ENCODE measurements around the gene EFCAB12. TPM values are rescaled to one million over a fixed set of nuclear protein-coding genes. Genes with fewer than 3 reads are reported as not detected.

Gene EFCAB12
- total RNA-seq, 4 donors from 2014 or later, result 0.08 to 0.47 TPM; not detected in 2

DNA sequence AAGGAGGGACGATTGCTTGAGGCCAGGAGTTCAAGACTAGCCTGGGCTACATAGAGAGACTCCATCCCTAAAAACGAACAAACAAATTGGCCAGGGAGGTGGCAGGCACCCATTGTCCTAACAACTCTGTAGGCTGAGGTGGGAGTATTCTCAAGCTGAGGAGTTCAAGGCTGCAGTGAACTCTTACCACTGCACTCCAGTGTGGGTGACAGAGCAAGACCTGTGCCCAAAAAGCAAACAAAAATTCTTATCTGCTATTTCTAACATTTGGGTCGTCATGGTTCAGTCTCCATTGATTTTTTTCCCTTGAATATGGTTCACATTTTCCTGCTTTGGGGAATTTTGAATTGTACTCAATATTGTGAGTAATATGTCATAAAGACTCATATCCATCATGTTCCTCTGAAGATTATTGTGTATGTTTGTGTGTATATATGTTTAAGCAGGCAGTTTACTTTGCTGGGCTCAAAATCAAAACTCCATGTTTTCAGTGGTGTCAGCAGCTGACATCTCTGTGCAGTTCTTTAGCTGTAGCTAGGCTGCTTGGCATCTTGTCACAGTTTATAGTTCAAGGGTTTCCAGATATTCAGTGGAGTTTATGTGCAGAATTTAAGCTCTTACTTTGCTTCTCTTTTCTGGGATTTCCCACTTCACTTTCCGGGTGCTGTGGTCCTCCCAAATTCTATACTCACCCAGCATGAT, 44.8 kb upstream of the EFCAB12 start:
- Histone ChIP-seq H3K36me3 (peaks cover 0 to 85% of the 10 kb centered on the region in 2 donors), H3K4me3 (no peak overlapping the region), H3K27me3 (no peaks in the 10 kb centered on the region), H3K4me1 (no peaks in the 10 kb centered on the region), H3K9me3 (no peaks in the 10 kb centered on the region), H3K27ac (no peak overlapping the region)
- no peak for ATAC-seq
- TF ChIP-seq, protein P1, sequence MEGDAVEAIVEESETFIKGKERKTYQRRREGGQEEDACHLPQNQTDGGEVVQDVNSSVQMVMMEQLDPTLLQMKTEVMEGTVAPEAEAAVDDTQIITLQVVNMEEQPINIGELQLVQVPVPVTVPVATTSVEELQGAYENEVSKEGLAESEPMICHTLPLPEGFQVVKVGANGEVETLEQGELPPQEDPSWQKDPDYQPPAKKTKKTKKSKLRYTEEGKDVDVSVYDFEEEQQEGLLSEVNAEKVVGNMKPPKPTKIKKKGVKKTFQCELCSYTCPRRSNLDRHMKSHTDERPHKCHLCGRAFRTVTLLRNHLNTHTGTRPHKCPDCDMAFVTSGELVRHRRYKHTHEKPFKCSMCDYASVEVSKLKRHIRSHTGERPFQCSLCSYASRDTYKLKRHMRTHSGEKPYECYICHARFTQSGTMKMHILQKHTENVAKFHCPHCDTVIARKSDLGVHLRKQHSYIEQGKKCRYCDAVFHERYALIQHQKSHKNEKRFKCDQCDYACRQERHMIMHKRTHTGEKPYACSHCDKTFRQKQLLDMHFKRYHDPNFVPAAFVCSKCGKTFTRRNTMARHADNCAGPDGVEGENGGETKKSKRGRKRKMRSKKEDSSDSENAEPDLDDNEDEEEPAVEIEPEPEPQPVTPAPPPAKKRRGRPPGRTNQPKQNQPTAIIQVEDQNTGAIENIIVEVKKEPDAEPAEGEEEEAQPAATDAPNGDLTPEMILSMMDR (IDR thresholded peaks at IDR 0.05), result no peak
- TF ChIP-seq POLR2A (IDR thresholded peaks at IDR 0.05), result no peak
- WGBS, 2 donors (ENCODE audit: low coverage in 1 of 2), result 71 to 72% methylated on average over 1 to 2 of the region's 4 CpGs

DNA sequence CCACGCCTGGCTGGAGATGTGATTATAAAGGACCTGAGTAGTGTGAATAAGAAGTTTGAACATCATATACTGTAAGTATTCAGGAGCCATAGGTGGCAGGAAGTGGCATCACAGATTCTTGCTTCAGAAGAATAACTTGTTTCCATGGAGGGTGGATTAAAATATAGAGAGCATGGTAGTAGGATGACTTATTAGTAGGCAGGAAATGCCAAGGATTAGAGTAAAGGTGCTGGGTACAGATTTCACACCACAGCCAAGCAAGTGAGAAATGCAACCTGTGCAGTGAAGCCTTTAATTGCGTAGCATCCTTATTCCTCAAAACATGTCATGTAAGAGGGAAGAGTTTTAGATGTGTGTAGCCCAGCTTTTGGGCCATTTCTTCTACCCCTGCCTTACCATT, 42.4 kb upstream of the EFCAB12 start:
- Histone ChIP-seq H3K36me3 (peaks cover 0 to 83% of the 10 kb centered on the region in 2 donors), H3K27ac (no peak overlapping the region), H3K4me1 (no peaks in the 10 kb centered on the region), H3K4me3 (no peak overlapping the region), H3K27me3 (no peaks in the 10 kb centered on the region), H3K9me3 (no peaks in the 10 kb centered on the region)
- no peak for ATAC-seq
- 100% methylated on average over 1 to 2 of the region's 2 CpGs for WGBS, 2 donors (ENCODE audit: low coverage in 1 of 2)
- TF ChIP-seq EP300 (IDR thresholded peaks at IDR 0.05) (no peak), POLR2A (IDR thresholded peaks at IDR 0.05) (no peak), POLR2AphosphoS5 (IDR thresholded peaks at IDR 0.05) (no peak)
- TF ChIP-seq, protein P1 (IDR thresholded peaks at IDR 0.05), result no peak

DNA sequence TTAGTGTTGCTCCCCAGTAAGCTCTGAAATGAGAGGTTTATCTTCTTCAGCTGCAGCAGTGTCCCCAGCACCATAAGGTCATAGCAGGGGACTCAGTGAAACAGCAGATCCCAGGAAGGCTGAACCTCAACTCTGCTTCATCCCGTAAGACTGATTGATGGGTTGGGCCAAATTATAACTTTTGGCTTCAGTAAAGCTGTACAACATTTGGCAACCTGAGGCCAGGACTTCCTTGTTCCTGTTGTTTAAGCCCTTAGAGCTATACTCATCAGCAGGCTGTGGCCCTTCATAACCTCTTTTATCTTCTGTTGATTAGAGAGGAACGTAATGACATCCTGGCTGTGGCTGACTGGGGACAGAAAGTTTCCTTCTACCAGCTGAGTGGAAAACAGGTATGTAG, 40.6 kb upstream of the EFCAB12 start:
- Histone ChIP-seq H3K4me1 (no peaks in the 10 kb centered on the region), H3K27ac (no peak overlapping the region), H3K4me3 (no peak overlapping the region), H3K27me3 (no peaks in the 10 kb centered on the region), H3K36me3 (peaks cover 0 to 85% of the 10 kb centered on the region in 2 donors), H3K9me3 (no peaks in the 10 kb centered on the region)
- TF ChIP-seq POLR2AphosphoS5 (IDR thresholded peaks at IDR 0.05), result no peak
- TF ChIP-seq, protein P1 (IDR thresholded peaks at IDR 0.05), result no peak
- no peak for TF ChIP-seq POLR2A (IDR thresholded peaks at IDR 0.05)
- TF ChIP-seq EP300 (IDR thresholded peaks at IDR 0.05), result no peak
- WGBS, 2 donors (ENCODE audit: low coverage in 1 of 2), result 56% methylated on average over 2 of the region's 2 CpGs; no CpG with 5 or more reads in 1 of the 2 donors
- peak; percentile 46 for ATAC-seq

DNA sequence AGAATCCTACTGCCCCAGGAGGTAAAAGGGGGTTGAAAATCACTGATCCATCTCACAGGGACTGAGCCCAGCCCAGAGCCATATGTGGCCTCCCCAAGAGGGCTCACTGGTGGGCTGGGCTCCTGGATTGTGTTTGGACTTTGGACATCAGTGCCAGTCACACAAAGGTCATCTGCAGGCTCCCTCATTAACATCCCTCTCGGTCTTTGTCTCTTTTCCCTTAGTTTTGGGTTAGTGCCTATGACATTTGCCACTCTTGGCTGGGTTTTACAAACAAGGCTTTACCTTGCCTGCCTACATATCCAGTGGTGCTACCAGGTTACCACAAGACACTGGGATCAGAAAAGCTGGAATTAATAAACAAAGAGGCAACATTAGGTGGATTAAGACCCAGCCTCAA, 39.5 kb upstream of the EFCAB12 start:
- no peaks in the 10 kb centered on the region for H3K27me3 ChIP-seq
- H3K4me3 ChIP-seq, result no peak overlapping the region
- peaks cover 0 to 83% of the 10 kb centered on the region in 2 donors for H3K36me3 ChIP-seq
- H3K27ac ChIP-seq, result no peak overlapping the region
- TF ChIP-seq POLR2AphosphoS5 (IDR thresholded peaks at IDR 0.05), result no peak
- TF ChIP-seq EP300 (IDR thresholded peaks at IDR 0.05), result no peak
- TF ChIP-seq, protein P1 (IDR thresholded peaks at IDR 0.05), result no peak
- no peak for TF ChIP-seq POLR2A (IDR thresholded peaks at IDR 0.05)
- H3K9me3 ChIP-seq, result no peaks in the 10 kb centered on the region
- WGBS, 2 donors (ENCODE audit: low coverage in 1 of 2), result no CpG with 5 or more reads among the region's 1 CpG
- H3K4me1 ChIP-seq, result no peaks in the 10 kb centered on the region
- no peak for ATAC-seq

DNA sequence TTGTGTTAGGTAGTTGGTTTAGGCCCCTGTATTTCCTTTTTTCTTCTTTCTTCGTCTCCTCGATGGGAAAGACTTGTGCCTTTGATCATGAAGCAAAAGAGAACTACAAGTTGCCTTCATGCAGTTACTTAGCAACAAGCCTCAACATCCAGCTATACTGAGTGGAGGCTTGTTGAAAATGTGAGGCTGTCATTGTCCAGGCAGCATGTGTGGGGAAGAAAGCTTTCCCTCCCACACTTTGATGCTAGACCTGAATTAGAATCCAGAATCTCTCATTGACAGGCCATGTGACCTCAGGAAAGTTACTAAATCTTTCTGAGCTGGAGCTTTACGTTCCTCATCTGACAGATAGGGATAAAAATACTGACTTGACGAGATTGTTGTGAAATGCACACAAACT, 35.3 kb upstream of the EFCAB12 start:
- H3K36me3 ChIP-seq, result peaks cover 2 to 69% of the 10 kb centered on the region in 2 donors
- TF ChIP-seq, protein P1 (IDR thresholded peaks at IDR 0.05), result no peak
- TF ChIP-seq POLR2A (IDR thresholded peaks at IDR 0.05) (no peak), POLR2AphosphoS5 (IDR thresholded peaks at IDR 0.05) (no peak), EP300 (IDR thresholded peaks at IDR 0.05) (no peak)
- H3K27me3 ChIP-seq, result no peaks in the 10 kb centered on the region
- H3K4me1 ChIP-seq, result no peaks in the 10 kb centered on the region
- no peak overlapping the region for H3K4me3 ChIP-seq
- ATAC-seq, result no peak
- 68 to 80% methylated on average over 4 of the region's 4 CpGs for WGBS, 2 donors (ENCODE audit: low coverage in 1 of 2)
- no peak overlapping the region for H3K27ac ChIP-seq
- no peaks in the 10 kb centered on the region for H3K9me3 ChIP-seq

Measured in gastroesophageal sphincter (tissue), 4 donors.